Thyroid gland (tissue), 4 donors: ENCODE results near the gene CCKAR.

Source experiments
- POLR2A ChIP-seq, 2 donors: fragments of 450-650 bp; IDR thresholded peaks; one replicate each; pipeline ENCODE4 v1.6.1; 2017; ENCODE audit warnings: antibody characterized with exemption in 2 of 2, mild to moderate bottlenecking in 2 of 2, moderate library complexity in 1 of 2
- TF ChIP-seq, protein P1 (sequence below), 6 experiments: fragments of 200-600 bp in 3 of 6; fragments of 450-650 bp in 3 of 6; sonication (generic) in 3 of 6; IDR thresholded peaks; one replicate each; pipeline ENCODE4 v1.5.1; 2016 to 2019; ENCODE audit warnings: antibody characterized with exemption in 6 of 6, mild to moderate bottlenecking in 2 of 6, inconsistent platforms in 1 of 6, moderate library complexity in 1 of 6

DNA sequence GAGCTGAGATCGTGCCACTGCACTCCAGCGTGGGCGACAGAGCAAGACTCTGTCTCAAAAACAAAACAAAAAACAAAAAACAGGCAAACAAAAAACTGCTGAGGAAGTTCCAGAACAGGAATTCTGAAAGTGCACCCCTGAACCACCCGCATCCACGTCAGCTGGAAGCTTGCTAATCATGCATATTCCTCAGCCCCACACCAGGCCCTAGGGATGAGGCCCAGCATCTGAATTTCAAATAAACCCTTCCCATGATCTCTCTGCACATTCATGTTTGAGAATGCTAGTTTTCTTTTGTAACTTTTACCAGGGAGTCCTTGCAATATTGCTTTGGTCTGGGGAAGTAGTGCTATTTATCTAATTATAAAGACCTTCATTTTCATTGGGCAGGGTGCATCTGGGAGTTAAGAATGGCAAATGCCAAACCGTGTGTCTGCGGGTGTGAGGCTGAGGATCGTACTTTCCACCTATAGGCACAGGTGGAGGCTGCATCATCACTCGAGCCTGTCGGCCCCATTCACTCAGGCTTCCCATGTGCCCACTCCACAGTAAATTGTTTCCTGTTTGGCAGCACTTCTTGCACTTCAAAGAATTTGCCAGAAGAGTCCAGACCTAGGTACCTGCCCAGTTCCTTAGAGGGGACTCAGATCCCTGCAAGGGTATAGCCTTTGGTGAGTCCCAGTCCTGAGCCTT is 23.6 kb downstream of the CCKAR start:
- TF ChIP-seq, protein P1, sequence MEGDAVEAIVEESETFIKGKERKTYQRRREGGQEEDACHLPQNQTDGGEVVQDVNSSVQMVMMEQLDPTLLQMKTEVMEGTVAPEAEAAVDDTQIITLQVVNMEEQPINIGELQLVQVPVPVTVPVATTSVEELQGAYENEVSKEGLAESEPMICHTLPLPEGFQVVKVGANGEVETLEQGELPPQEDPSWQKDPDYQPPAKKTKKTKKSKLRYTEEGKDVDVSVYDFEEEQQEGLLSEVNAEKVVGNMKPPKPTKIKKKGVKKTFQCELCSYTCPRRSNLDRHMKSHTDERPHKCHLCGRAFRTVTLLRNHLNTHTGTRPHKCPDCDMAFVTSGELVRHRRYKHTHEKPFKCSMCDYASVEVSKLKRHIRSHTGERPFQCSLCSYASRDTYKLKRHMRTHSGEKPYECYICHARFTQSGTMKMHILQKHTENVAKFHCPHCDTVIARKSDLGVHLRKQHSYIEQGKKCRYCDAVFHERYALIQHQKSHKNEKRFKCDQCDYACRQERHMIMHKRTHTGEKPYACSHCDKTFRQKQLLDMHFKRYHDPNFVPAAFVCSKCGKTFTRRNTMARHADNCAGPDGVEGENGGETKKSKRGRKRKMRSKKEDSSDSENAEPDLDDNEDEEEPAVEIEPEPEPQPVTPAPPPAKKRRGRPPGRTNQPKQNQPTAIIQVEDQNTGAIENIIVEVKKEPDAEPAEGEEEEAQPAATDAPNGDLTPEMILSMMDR (IDR thresholded peaks at IDR 0.05) = no peak
- no peak for TF ChIP-seq POLR2A (IDR thresholded peaks at IDR 0.05)
